Measurements from ENCODE around the gene GFRA3. TPM values are rescaled to one million over a fixed set of nuclear protein-coding genes. Genes with fewer than 3 reads are reported as not detected.

GFRA3 gene
- total RNA-seq, 4 donors from 2014 or later, result 0.48 to 3.4 (median 0.55) TPM; not detected in 1

- Histone ChIP-seq H3K4me3 (no peak overlapping the region), H3K36me3 (no peaks in the 10 kb centered on the region), H3K4me1 (no peaks in the 10 kb centered on the region), H3K27ac (no peak overlapping the region), H3K9me3 (no peaks in the 10 kb centered on the region), H3K27me3 (no peaks in the 10 kb centered on the region)
- TF ChIP-seq POLR2AphosphoS5 (IDR thresholded peaks at IDR 0.05), result no peak
- TF ChIP-seq POLR2A (IDR thresholded peaks at IDR 0.05), result no peak
- no peak for TF ChIP-seq EP300 (IDR thresholded peaks at IDR 0.05; ENCODE audit: low read depth)
- no peak for TF ChIP-seq CTCF (IDR thresholded peaks at IDR 0.05)
- in situ Hi-C loops (cut with MboI; ENCODE audit: low pct_ligation_motif_present in 1 of 4, low pct_unique_long_range_greater_than_20kb in 1 of 4, low sequenced_read_pairs in 3 of 4), result no loop called here
- 83% methylated on average over 1 of the region's 1 CpG; no CpG with 5 or more reads in 1 of the 2 donors for WGBS, 2 donors (ENCODE audit: low coverage in 1 of 2)
- no peak for DNase-seq
- intact Hi-C loops (cut with DNase I; ENCODE audit: low total_unique reads), result no loop called here
Observed at GRCh38 chr5:138305797-138306196, 31.4 kb upstream of the GFRA3 start.

DNA sequence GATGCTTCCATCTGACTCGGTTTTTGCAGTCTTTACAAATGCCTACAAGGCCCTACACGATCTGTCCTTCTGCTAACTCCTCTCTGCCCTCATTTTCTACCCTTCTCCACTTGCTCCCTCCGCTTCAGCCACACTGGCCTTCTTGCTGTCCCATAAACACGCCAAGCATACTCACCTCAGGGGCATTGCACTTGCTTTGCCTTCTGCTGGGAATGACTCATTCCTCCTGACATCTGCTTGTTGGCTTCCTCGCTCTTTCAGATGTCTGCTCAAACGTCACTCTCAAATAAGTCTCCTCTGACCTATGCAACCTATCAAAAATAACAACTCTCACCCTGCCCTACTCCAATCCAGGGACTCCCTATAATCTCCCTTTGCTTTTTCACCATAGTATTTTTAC is 29.0 kb upstream of the GFRA3 start:
- no peaks in the 10 kb centered on the region for H3K36me3 ChIP-seq
- H3K4me3 ChIP-seq, result no peak overlapping the region
- H3K27ac ChIP-seq, result no peak overlapping the region
- H3K4me1 ChIP-seq, result no peaks in the 10 kb centered on the region
- H3K9me3 ChIP-seq, result no peaks in the 10 kb centered on the region
- TF ChIP-seq EP300 (IDR thresholded peaks at IDR 0.05; ENCODE audit: low read depth) (no peak), POLR2AphosphoS5 (IDR thresholded peaks at IDR 0.05) (no peak), CTCF (IDR thresholded peaks at IDR 0.05) (no peak), POLR2A (IDR thresholded peaks at IDR 0.05) (no peak)
- intact Hi-C loops (cut with DNase I; ENCODE audit: low total_unique reads) (no loop called here), in situ Hi-C loops (cut with MboI; ENCODE audit: low pct_ligation_motif_present in 1 of 4, low pct_unique_long_range_greater_than_20kb in 1 of 4, low sequenced_read_pairs in 3 of 4) (no loop called here)
- WGBS, 2 donors (ENCODE audit: low coverage in 1 of 2), result 87 to 88% methylated on average over 6 of the region's 6 CpGs
- no peaks in the 10 kb centered on the region for H3K27me3 ChIP-seq
- no peak for DNase-seq

GRCh38 chr5:138289296-138289695 is 14.9 kb upstream of the GFRA3 start:
- DNase-seq, result no peak
- no peak for TF ChIP-seq POLR2A (IDR thresholded peaks at IDR 0.05)
- no peak for TF ChIP-seq POLR2AphosphoS5 (IDR thresholded peaks at IDR 0.05)
- no peak for TF ChIP-seq EP300 (IDR thresholded peaks at IDR 0.05; ENCODE audit: low read depth)
- no peak for TF ChIP-seq CTCF (IDR thresholded peaks at IDR 0.05)
- in situ Hi-C loops (cut with MboI; ENCODE audit: low pct_ligation_motif_present in 1 of 4, low pct_unique_long_range_greater_than_20kb in 1 of 4, low sequenced_read_pairs in 3 of 4) (no loop called here), intact Hi-C loops (cut with DNase I; ENCODE audit: low total_unique reads) (no loop called here)
- H3K4me1 ChIP-seq, result no peaks in the 10 kb centered on the region
- 85 to 94% methylated on average over 3 of the region's 3 CpGs for WGBS, 2 donors (ENCODE audit: low coverage in 1 of 2)
- H3K27me3 ChIP-seq, result no peaks in the 10 kb centered on the region
- no peak overlapping the region for H3K27ac ChIP-seq
- H3K9me3 ChIP-seq, result no peaks in the 10 kb centered on the region
- no peak overlapping the region for H3K4me3 ChIP-seq
- no peaks in the 10 kb centered on the region for H3K36me3 ChIP-seq

DNA sequence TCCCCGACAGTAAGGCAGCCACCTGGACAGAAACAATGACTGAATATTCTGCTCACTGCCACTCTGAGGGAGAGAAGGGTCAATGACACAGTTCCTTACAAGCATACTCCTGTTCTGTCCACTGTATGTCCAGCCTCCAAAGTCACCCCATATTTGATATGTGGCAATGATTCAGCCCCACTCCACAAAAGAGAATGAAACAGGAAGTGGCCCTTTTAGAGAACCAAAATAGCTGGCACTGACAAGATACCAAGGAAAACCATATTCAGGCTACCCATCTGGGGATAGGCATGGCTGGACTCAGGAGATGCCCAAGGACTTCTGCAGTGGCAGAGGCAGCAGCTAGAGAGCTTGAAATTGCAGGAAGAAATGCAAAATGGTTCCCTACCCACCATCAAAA is 12.8 kb upstream of the GFRA3 start:
- in situ Hi-C loops (cut with MboI; ENCODE audit: low pct_ligation_motif_present in 1 of 4, low pct_unique_long_range_greater_than_20kb in 1 of 4, low sequenced_read_pairs in 3 of 4) (no loop called here), intact Hi-C loops (cut with DNase I; ENCODE audit: low total_unique reads) (no loop called here)
- TF ChIP-seq POLR2A (IDR thresholded peaks at IDR 0.05) (no peak), POLR2AphosphoS5 (IDR thresholded peaks at IDR 0.05) (no peak), CTCF (IDR thresholded peaks at IDR 0.05) (no peak), EP300 (IDR thresholded peaks at IDR 0.05; ENCODE audit: low read depth) (no peak)
- H3K4me3 ChIP-seq, result no peak overlapping the region
- H3K27ac ChIP-seq, result no peak overlapping the region
- no peaks in the 10 kb centered on the region for H3K36me3 ChIP-seq
- no peaks in the 10 kb centered on the region for H3K9me3 ChIP-seq
- no peaks in the 10 kb centered on the region for H3K27me3 ChIP-seq
- DNase-seq, result no peak
- H3K4me1 ChIP-seq, result no peaks in the 10 kb centered on the region
- 83% methylated on average over 1 of the region's 1 CpG; no CpG with 5 or more reads in 1 of the 2 donors for WGBS, 2 donors (ENCODE audit: low coverage in 1 of 2)
